ENCODE measurements around the gene PDS5A.
"Not testable (repeated sequence)": the region's sequence is repeated elsewhere in the genome, so short reads cannot be mapped to it uniquely, and the experiment has no call there.

Gene PDS5A

GRCh38 chr4:39814403-39815185, 163.1 kb downstream of the PDS5A start:
- ATAC-seq, result no peak
- TF ChIP-seq ZNF8 (CRISPR knock-in tag; IDR thresholded peaks at IDR 0.05), result no peak
- no peak for TF ChIP-seq TSHZ2 (CRISPR knock-in tag; IDR thresholded peaks at IDR 0.05)
- no peak for TF ChIP-seq CREB5 (CRISPR knock-in tag; IDR thresholded peaks at IDR 0.05; ENCODE audit: low read depth)
- TF ChIP-seq CSRNP3 (CRISPR knock-in tag; IDR thresholded peaks at IDR 0.05), result no peak
- no peak for TF ChIP-seq ISL1 (CRISPR knock-in tag; IDR thresholded peaks at IDR 0.05)
- TF ChIP-seq POU6F1 (CRISPR knock-in tag; IDR thresholded peaks at IDR 0.05; ENCODE audit: borderline replicate concordance, low read depth), result no peak
- no peak for TF ChIP-seq ZC3H10 (CRISPR knock-in tag; IDR thresholded peaks at IDR 0.05)
- TF ChIP-seq ESRRG (CRISPR knock-in tag; IDR thresholded peaks at IDR 0.05), result no peak

- ATAC-seq, result not testable (repeated sequence)
Measured at GRCh38 chr4:39813761-39814160, 163.9 kb downstream of the PDS5A start.

- ATAC-seq, result not testable (repeated sequence)
Measured at GRCh38 chr4:39813033-39813432, 164.7 kb downstream of the PDS5A start.

- no peak for ATAC-seq
- TF ChIP-seq TCF4 (CRISPR knock-in tag; IDR thresholded peaks at IDR 0.05; ENCODE audit: borderline replicate concordance) (no peak), ESRRG (CRISPR knock-in tag; IDR thresholded peaks at IDR 0.05) (no peak), ZNF565 (CRISPR knock-in tag; conservative IDR thresholded peaks at IDR 0.05; ENCODE audit: low read depth) (no peak), GLIS3 (CRISPR knock-in tag; IDR thresholded peaks at IDR 0.05) (no peak), BACH2 (CRISPR knock-in tag; IDR thresholded peaks at IDR 0.05; ENCODE audit: borderline replicate concordance) (no peak), ISL1 (CRISPR knock-in tag; IDR thresholded peaks at IDR 0.05) (no peak), ARNTL (CRISPR knock-in tag; IDR thresholded peaks at IDR 0.05; ENCODE audit: borderline replicate concordance, low read depth) (no peak), CSDC2 (CRISPR knock-in tag; IDR thresholded peaks at IDR 0.05) (no peak), SNAI2 (CRISPR knock-in tag; IDR thresholded peaks at IDR 0.05) (no peak), OSR1 (CRISPR knock-in tag; IDR thresholded peaks at IDR 0.05) (no peak), TOX (CRISPR knock-in tag; IDR thresholded peaks at IDR 0.05; ENCODE audit: borderline replicate concordance) (no peak), PPARA (CRISPR knock-in tag; IDR thresholded peaks at IDR 0.05; ENCODE audit: borderline replicate concordance) (no peak), CSRNP3 (CRISPR knock-in tag; IDR thresholded peaks at IDR 0.05) (no peak), ZNF70 (CRISPR knock-in tag; IDR thresholded peaks at IDR 0.05) (no peak), ZFP3 (CRISPR knock-in tag; IDR thresholded peaks at IDR 0.05) (no peak), POU6F1 (CRISPR knock-in tag; IDR thresholded peaks at IDR 0.05; ENCODE audit: borderline replicate concordance, low read depth) (no peak), TSHZ2 (CRISPR knock-in tag; IDR thresholded peaks at IDR 0.05) (no peak)
Measured at GRCh38 chr4:39812500-39812899, 165.2 kb downstream of the PDS5A start.
